HG03025 (cell line): Measurements from ENCODE around the gene IL12B.
"Not testable (repeated sequence)": the region's sequence is repeated elsewhere in the genome, so short reads cannot be mapped to it uniquely, and the experiment has no call there.

ENCODE experiments used
- ATAC-seq: cut with Tn5 transposase; IDR thresholded peaks from one replicate; pipeline ENCODE4 v1.9.1; 2021; ENCODE audit warnings: mild to moderate bottlenecking, moderate library complexity; ENCODE audit not compliant: unreplicated experiment, low FRiP score

IL12B gene

DNA sequence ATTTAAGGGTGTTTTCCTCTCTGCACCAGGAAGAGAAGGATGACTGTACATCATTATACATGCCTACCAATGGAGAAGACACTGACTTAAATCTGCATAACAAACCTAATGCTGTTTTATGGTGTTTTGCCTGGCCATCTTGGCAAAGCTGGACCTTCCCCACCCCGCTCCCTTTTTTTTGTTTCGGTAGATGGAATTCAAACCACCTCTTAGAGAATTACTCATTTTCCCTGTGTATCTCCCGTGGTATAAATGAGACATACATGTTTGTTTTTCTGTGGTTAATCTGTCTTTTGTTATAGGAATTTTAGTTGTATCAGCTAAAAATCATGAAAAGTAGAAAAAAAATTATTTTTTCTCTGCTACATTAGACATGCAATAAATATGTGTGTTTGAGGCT lies 28.8 kb downstream of the IL12B start:
- no peak for ATAC-seq

DNA sequence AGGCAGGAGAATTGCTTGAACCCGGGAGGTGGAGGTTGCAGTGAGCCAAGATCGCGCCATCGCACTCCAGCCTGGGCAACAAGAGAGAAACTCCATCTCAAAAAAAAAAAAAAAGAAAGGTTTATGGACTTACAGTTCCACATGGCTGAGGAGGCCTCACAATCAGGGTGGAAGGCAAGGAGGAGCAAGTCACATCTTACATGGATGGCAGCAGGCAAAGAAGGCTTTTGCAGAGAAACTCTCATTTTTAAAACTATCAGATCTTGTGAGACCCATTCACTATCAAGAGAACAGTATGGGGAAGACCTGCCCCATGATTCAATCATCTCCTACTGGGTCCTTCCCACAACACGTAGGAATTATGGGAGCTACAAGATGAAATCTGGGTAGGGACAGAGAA lies 33.0 kb downstream of the IL12B start:
- not testable (repeated sequence) for ATAC-seq

DNA sequence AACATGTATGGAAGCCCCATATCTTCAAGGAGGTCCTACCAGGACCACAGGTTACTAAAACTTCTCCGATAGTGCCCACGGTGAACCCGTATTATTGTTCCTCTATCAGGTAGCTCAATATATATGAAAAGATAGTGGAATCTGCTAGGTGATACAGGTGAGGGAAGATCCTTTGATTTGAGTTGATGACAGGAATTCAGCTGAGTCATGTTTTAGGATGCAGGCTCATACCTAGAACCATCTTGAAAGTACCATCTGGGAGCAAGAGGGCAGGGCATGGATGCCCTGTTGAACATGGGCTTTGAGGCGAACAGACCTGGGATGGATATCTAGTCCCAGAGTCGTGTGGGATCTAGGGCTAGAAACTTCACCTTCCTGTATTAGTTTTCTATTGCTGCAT lies 35.4 kb downstream of the IL12B start:
- ATAC-seq: no peak

GRCh38 chr5:159290741-159291140 lies 39.5 kb downstream of the IL12B start:
- no peak for ATAC-seq

DNA sequence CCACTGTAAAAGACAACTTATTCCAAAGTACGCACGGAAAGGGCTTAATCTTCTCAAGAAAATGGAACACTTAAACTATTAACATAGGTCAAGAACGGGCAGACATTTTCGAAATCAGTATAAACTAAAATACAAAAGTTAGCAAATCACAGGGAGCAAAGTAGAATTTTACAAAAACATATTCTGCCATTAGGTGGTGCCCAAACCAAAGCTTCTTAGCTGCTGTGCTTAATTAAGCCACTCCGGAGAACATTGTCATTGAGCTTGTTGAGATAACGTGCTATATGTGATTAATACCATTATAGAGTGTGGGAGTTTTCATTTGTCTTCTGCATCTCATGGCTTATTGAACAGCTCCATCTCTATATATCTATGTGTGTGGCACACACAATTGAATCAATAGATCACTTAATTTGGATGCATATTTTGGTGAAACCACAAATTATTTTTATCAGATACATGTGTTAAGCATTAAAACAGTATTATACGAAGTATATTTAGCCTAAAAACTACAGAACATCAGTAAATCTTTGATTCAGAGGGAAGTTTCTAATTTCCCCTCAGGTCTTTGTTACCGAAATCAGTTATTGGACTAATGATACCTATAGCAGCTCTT lies 43.8 kb downstream of the IL12B start:
- ATAC-seq: no peak

DNA sequence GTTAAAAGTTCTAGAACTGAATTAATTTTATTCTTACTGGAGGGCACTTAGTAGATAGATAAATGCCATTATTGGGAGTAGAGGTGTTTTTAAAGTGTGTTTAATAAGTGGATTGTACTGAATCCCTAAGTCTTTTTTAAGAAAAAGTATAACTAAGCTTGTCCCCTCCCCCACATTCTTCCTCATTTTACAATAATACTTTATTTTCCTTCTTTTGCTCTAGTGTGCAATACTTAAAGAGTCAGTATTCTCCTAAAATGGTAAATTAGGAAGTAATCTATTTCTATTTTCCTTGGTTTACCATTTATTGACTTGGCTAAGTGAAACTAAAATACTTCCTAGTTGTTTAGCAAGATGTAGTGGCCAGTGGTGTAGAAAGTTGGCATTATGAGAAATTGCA lies 55.6 kb downstream of the IL12B start:
- ATAC-seq: no peak

DNA sequence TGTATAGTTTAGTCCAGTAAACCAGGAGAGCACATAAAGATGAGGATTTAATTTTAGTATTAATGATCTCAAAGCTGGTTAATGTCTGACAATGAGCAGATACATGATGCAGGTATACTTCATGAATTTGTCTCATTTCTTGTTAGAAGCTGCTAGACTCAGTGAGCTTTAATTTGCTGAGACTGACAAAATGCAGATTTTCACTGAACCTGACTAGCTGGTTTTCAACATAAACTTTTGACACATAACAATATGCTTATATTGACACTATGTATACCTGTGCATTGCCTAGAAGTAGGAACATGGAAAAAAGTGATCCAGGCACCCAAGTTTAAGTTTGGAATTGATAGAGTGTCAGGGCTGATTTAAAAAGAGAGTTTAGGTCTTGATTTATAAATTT lies 56.4 kb downstream of the IL12B start:
- ATAC-seq: no peak

- no peak for ATAC-seq
Measured at GRCh38 chr5:159269723-159270122, 60.6 kb downstream of the IL12B start.

- not testable (repeated sequence) for ATAC-seq
Measured at GRCh38 chr5:159266764-159267163, 63.5 kb downstream of the IL12B start.
